OCI-LY3 (cell line): ENCODE measurements around the gene TGFB3.

Experiments used
- H2AFZ ChIP-seq: fragments of 200-600, 300-600 bp; shearing (Covaris generic); 2 replicates; pipeline ENCODE4 v1.6.0; 2014; ENCODE audit warnings: antibody characterized with exemption, low read depth, low read length
- H3K27ac ChIP-seq: fragments of 200-600, 300-600 bp; sonication (generic); 2 replicates; pipeline ENCODE4 v1.5.1; 2014; ENCODE audit warnings: mild to moderate bottlenecking, low read length, moderate library complexity, mixed read lengths
- H3K27me3 ChIP-seq: fragments of 200-600, 300-600 bp; sonication (generic); 2 replicates; pipeline ENCODE4 v1.6.1; 2014; ENCODE audit warnings: low read depth, low read length, mixed read lengths
- H3K36me3 ChIP-seq: fragments of 200-600, 300-600 bp; sonication (generic); replicated peaks from 2 replicates; pipeline ENCODE3; 2014; ENCODE audit warnings: low read depth, low read length, mixed read lengths
- H3K4me1 ChIP-seq: fragments of 300-600, 200-600 bp; sonication (generic); 2 replicates; pipeline ENCODE4 v1.6.1; 2014; ENCODE audit warnings: low read length, mixed read lengths
- H3K4me2 ChIP-seq: fragments of 200-600, 300-600 bp; sonication (generic); 2 replicates; pipeline ENCODE4 v1.6.1; 2014; ENCODE audit warnings: low read length, mixed read lengths
- H3K4me3 ChIP-seq: fragments of 300-600, 200-600 bp; sonication (generic); 2 replicates; pipeline ENCODE4 v1.5.1; 2014; ENCODE audit warnings: antibody characterized with exemption, mild to moderate bottlenecking, low read length, moderate library complexity
- H3K79me2 ChIP-seq: fragments of 300-600, 200-600 bp; shearing (Covaris generic); 2 replicates; pipeline ENCODE4 v1.6.1; 2014; ENCODE audit warnings: mild to moderate bottlenecking, low read length, mixed read lengths
- H3K9ac ChIP-seq: fragments of 300-600, 200-600 bp; shearing (Covaris generic); 2 replicates; pipeline ENCODE4 v1.6.0; 2014; ENCODE audit warnings: mild to moderate bottlenecking, low read length, moderate library complexity
- H3K9me3 ChIP-seq: fragments of 200-600, 300-600 bp; shearing (Covaris generic); 2 replicates; pipeline ENCODE4 v1.6.1; 2014; ENCODE audit warnings: low read length, mixed read lengths; ENCODE audit not compliant: insufficient read depth
- H4K20me1 ChIP-seq: fragments of 200-600, 300-600 bp; sonication (generic); 2 replicates; pipeline ENCODE4 v1.6.1; 2016; ENCODE audit warnings: low read length, mixed read lengths; ENCODE audit not compliant: insufficient read depth
- CTCF ChIP-seq: fragments of 200-600, 300-600 bp; sonication (generic); IDR thresholded peaks from 2 replicates; pipeline ENCODE4 v1.5.1; 2014; ENCODE audit warnings: antibody characterized with exemption, low read length, low read depth
- EZH2phosphoT487 ChIP-seq: fragments of 200-600 bp; shearing (Covaris generic); IDR thresholded peaks from 2 replicates; pipeline ENCODE4 v1.6.1; 2018; ENCODE audit warnings: antibody characterized with exemption, mixed run types, low read depth

TGFB3 gene

GRCh38 chr14:75984674-75985073 lies 2.9 kb upstream of the TGFB3 start:
- Histone ChIP-seq H2AFZ (no peak overlapping the region), H3K9ac (no peak overlapping the region), H4K20me1 (no peaks in the 10 kb centered on the region), H3K36me3 (no peaks in the 10 kb centered on the region), H3K4me2 (no peak overlapping the region), H3K9me3 (no peaks in the 10 kb centered on the region), H3K79me2 (no peaks in the 10 kb centered on the region), H3K27ac (no peak overlapping the region), H3K4me3 (no peak overlapping the region), H3K27me3 (no peaks in the 10 kb centered on the region), H3K4me1 (peaks cover 17% of the 10 kb centered on the region; the same call in 1 of the 2 replicates)
- TF ChIP-seq CTCF (no peak), EZH2phosphoT487 (no peak)

GRCh38 chr14:75983019-75983358 lies 1.2 kb upstream of the TGFB3 start:
- Histone ChIP-seq H3K9me3 (no peaks in the 10 kb centered on the region), H3K27me3 (no peaks in the 10 kb centered on the region), H3K9ac (peak overlapping the region; percentile 37; the same call in 1 of the 2 replicates), H3K36me3 (no peaks in the 10 kb centered on the region), H4K20me1 (no peaks in the 10 kb centered on the region), H3K4me2 (peak overlapping the region; percentile 96), H3K79me2 (no peaks in the 10 kb centered on the region), H3K4me3 (peak overlapping the region; percentile 90), H2AFZ (peak overlapping the region; percentile 73; the same call in 1 of the 2 replicates), H3K4me1 (peaks cover 17% of the 10 kb centered on the region; the same call in 1 of the 2 replicates), H3K27ac (no peak overlapping the region)
- TF ChIP-seq CTCF, result no peak
- TF ChIP-seq EZH2phosphoT487, result no peak

- H3K9ac ChIP-seq, result peak overlapping the region; percentile 76
- H3K4me2 ChIP-seq, result peak overlapping the region; percentile 96
- peak overlapping the region; percentile 90 for H3K4me3 ChIP-seq
- no peaks in the 10 kb centered on the region for H3K36me3 ChIP-seq
- H4K20me1 ChIP-seq, result no peaks in the 10 kb centered on the region
- H3K9me3 ChIP-seq, result no peaks in the 10 kb centered on the region
- peak overlapping the region; percentile 90 for H2AFZ ChIP-seq
- H3K27me3 ChIP-seq, result no peaks in the 10 kb centered on the region
- H3K4me1 ChIP-seq, result peaks cover 17% of the 10 kb centered on the region; the same call in 1 of the 2 replicates
- H3K79me2 ChIP-seq, result no peaks in the 10 kb centered on the region
- H3K27ac ChIP-seq, result no peak overlapping the region
- TF ChIP-seq CTCF (peak; percentile 57), EZH2phosphoT487 (no peak)
These were observed 647 bp upstream of the TGFB3 start for GRCh38 chr14:75982266-75983018.

- Histone ChIP-seq H2AFZ (no peak overlapping the region), H3K4me2 (no peak overlapping the region), H3K27ac (no peak overlapping the region), H3K36me3 (no peaks in the 10 kb centered on the region), H4K20me1 (no peaks in the 10 kb centered on the region), H3K4me1 (peaks cover 14% of the 10 kb centered on the region; the same call in 1 of the 2 replicates), H3K79me2 (no peaks in the 10 kb centered on the region), H3K9ac (no peak overlapping the region), H3K4me3 (no peak overlapping the region), H3K9me3 (no peaks in the 10 kb centered on the region), H3K27me3 (no peaks in the 10 kb centered on the region)
- TF ChIP-seq EZH2phosphoT487, result no peak
- no peak for TF ChIP-seq CTCF
These were observed 939 bp downstream of the TGFB3 start for GRCh38 chr14:75980856-75981255.
